ENCODE data around the gene CEP55. TPM values are rescaled to one million over a fixed set of nuclear protein-coding genes. Genes with fewer than 3 reads are reported as not detected.

Gene CEP55
- total RNA-seq, 1 donor: 4.7 TPM

DNA sequence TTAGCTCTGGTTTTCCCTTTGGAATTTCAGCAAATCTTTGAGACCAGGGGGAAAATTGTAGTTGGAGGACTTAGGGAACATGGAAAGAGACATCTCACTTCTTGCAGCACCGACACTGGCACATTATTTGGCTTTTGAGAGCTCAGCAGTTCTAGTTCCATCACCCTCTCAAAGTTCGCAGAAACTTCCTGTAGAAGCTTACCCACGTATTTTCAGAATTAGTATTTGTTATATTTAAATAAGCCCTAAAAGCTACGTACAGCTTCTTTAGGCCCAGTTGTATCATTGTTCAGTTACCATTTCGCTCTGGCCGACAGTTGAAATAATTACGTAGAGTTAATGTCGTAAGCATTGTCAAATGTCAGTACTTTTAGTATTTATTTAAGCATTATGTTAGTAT, 13.4 kb downstream of the CEP55 start:
- no peak for DNase-seq (ENCODE audit: insufficient read length, low spot score, missing footprints)

GRCh38 chr10:93512565-93512964, 16.2 kb downstream of the CEP55 start:
- H3K36me3 ChIP-seq (ENCODE audit: insufficient read depth, low read length): peaks cover 16% of the 10 kb centered on the region
- no peaks in the 10 kb centered on the region for H3K79me2 ChIP-seq (ENCODE audit: insufficient read depth, low read length)

More for the DNA sequence above, 13.4 kb downstream of the CEP55 start:
- Histone ChIP-seq H3K4me1 (ENCODE audit: insufficient read depth, low read length) (peaks cover 17% of the 10 kb centered on the region), H4K20me1 (ENCODE audit: insufficient read depth, low read length) (no peaks in the 10 kb centered on the region), H3K36me3 (ENCODE audit: insufficient read depth, low read length) (peaks cover 16% of the 10 kb centered on the region), H3K27ac (ENCODE audit: low read depth, low read length) (no peak overlapping the region), H3K4me3 (ENCODE audit: insufficient read depth, low read length) (no peak overlapping the region), H3K9me3 (ENCODE audit: low read depth, low read length) (no peaks in the 10 kb centered on the region), H3K27me3 (ENCODE audit: insufficient read depth, low read length) (no peaks in the 10 kb centered on the region), H3K79me2 (ENCODE audit: insufficient read depth, low read length) (no peaks in the 10 kb centered on the region), H3K4me2 (ENCODE audit: insufficient read depth, low read length) (no peak overlapping the region), H2AFZ (ENCODE audit: low read length) (peak overlapping the region; percentile 60)
- TF ChIP-seq, protein P1, sequence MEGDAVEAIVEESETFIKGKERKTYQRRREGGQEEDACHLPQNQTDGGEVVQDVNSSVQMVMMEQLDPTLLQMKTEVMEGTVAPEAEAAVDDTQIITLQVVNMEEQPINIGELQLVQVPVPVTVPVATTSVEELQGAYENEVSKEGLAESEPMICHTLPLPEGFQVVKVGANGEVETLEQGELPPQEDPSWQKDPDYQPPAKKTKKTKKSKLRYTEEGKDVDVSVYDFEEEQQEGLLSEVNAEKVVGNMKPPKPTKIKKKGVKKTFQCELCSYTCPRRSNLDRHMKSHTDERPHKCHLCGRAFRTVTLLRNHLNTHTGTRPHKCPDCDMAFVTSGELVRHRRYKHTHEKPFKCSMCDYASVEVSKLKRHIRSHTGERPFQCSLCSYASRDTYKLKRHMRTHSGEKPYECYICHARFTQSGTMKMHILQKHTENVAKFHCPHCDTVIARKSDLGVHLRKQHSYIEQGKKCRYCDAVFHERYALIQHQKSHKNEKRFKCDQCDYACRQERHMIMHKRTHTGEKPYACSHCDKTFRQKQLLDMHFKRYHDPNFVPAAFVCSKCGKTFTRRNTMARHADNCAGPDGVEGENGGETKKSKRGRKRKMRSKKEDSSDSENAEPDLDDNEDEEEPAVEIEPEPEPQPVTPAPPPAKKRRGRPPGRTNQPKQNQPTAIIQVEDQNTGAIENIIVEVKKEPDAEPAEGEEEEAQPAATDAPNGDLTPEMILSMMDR (IDR thresholded peaks at IDR 0.05; ENCODE audit: extremely low read depth, low read depth, low read length): no peak

GRCh38 chr10:93513091-93513490, 16.7 kb downstream of the CEP55 start:
- Histone ChIP-seq H3K4me3 (ENCODE audit: insufficient read depth, low read length) (no peak overlapping the region), H3K36me3 (ENCODE audit: insufficient read depth, low read length) (peaks cover 18% of the 10 kb centered on the region), H3K79me2 (ENCODE audit: insufficient read depth, low read length) (no peaks in the 10 kb centered on the region), H2AFZ (ENCODE audit: low read length) (peak overlapping the region; percentile 64), H3K27me3 (ENCODE audit: insufficient read depth, low read length) (no peaks in the 10 kb centered on the region), H4K20me1 (ENCODE audit: insufficient read depth, low read length) (no peaks in the 10 kb centered on the region), H3K4me1 (ENCODE audit: insufficient read depth, low read length) (peaks cover 34% of the 10 kb centered on the region), H3K4me2 (ENCODE audit: insufficient read depth, low read length) (no peak overlapping the region), H3K27ac (ENCODE audit: low read depth, low read length) (peak overlapping the region; percentile 67), H3K9me3 (ENCODE audit: low read depth, low read length) (no peaks in the 10 kb centered on the region)
- TF ChIP-seq, protein P1 (IDR thresholded peaks at IDR 0.05; ENCODE audit: extremely low read depth, low read depth, low read length): no peak
- DNase-seq (ENCODE audit: insufficient read length, low spot score, missing footprints): no peak

More at GRCh38 chr10:93512565-93512964, 16.2 kb downstream of the CEP55 start:
- peak overlapping the region; percentile 67 for H3K27ac ChIP-seq (ENCODE audit: low read depth, low read length)
- peaks cover 34% of the 10 kb centered on the region for H3K4me1 ChIP-seq (ENCODE audit: insufficient read depth, low read length)
- TF ChIP-seq, protein P1 (IDR thresholded peaks at IDR 0.05; ENCODE audit: extremely low read depth, low read depth, low read length): no peak
- H3K9me3 ChIP-seq (ENCODE audit: low read depth, low read length): no peaks in the 10 kb centered on the region
- DNase-seq (ENCODE audit: insufficient read length, low spot score, missing footprints): peak; percentile 83
- no peak overlapping the region for H3K4me2 ChIP-seq (ENCODE audit: insufficient read depth, low read length)
- no peak overlapping the region for H3K4me3 ChIP-seq (ENCODE audit: insufficient read depth, low read length)
- H2AFZ ChIP-seq (ENCODE audit: low read length): peak overlapping the region; percentile 64
- no peaks in the 10 kb centered on the region for H3K27me3 ChIP-seq (ENCODE audit: insufficient read depth, low read length)
- H4K20me1 ChIP-seq (ENCODE audit: insufficient read depth, low read length): no peaks in the 10 kb centered on the region

- H2AFZ ChIP-seq (ENCODE audit: low read length): peak overlapping the region; percentile 69
- no peaks in the 10 kb centered on the region for H3K27me3 ChIP-seq (ENCODE audit: insufficient read depth, low read length)
- H3K27ac ChIP-seq (ENCODE audit: low read depth, low read length): peak overlapping the region; percentile 83
- H3K4me3 ChIP-seq (ENCODE audit: insufficient read depth, low read length): no peak overlapping the region
- no peaks in the 10 kb centered on the region for H3K9me3 ChIP-seq (ENCODE audit: low read depth, low read length)
- TF ChIP-seq, protein P1 (IDR thresholded peaks at IDR 0.05; ENCODE audit: extremely low read depth, low read depth, low read length): no peak
- no peaks in the 10 kb centered on the region for H3K79me2 ChIP-seq (ENCODE audit: insufficient read depth, low read length)
- H3K4me1 ChIP-seq (ENCODE audit: insufficient read depth, low read length): peaks cover 34% of the 10 kb centered on the region
- H3K36me3 ChIP-seq (ENCODE audit: insufficient read depth, low read length): peaks cover 21% of the 10 kb centered on the region
- no peak for DNase-seq (ENCODE audit: insufficient read length, low spot score, missing footprints)
- H3K4me2 ChIP-seq (ENCODE audit: insufficient read depth, low read length): no peak overlapping the region
- H4K20me1 ChIP-seq (ENCODE audit: insufficient read depth, low read length): no peaks in the 10 kb centered on the region
Measured at GRCh38 chr10:93514521-93514920, 18.1 kb downstream of the CEP55 start.
